HEK293T (cell line): ENCODE data around the gene RNF130.

Experiments
- ARNT ChIP-seq: fragments of 450-650 bp; IDR thresholded peaks from 2 replicates; pipeline ENCODE4 v1.6.1; 2017; ENCODE audit warnings: mild to moderate bottlenecking
- BHLHE40 ChIP-seq: fragments of 450-650 bp; IDR thresholded peaks from 2 replicates; pipeline ENCODE4 v1.6.1; 2016; ENCODE audit warnings: mild to moderate bottlenecking, moderate library complexity, borderline replicate concordance
- CTBP1 ChIP-seq: fragments of 450-650 bp; IDR thresholded peaks from 2 replicates; pipeline ENCODE4 v1.6.1; 2016; ENCODE audit warnings: borderline replicate concordance
- ELF4 ChIP-seq: fragments of 450-650 bp; IDR thresholded peaks from 2 replicates; pipeline ENCODE4 v1.6.1; 2017; ENCODE audit warnings: antibody characterized with exemption
- FOXA1 ChIP-seq: fragments of 450-650 bp; IDR thresholded peaks from 2 replicates; pipeline ENCODE4 v1.6.1; 2016; ENCODE audit warnings: mild to moderate bottlenecking
- FOXM1 ChIP-seq: fragments of 450-650 bp; IDR thresholded peaks from 2 replicates; pipeline ENCODE4 v1.6.1; 2017; ENCODE audit warnings: mild to moderate bottlenecking, borderline replicate concordance
- HDGF ChIP-seq: fragments of 450-650 bp; IDR thresholded peaks from 2 replicates; pipeline ENCODE4 v1.6.1; 2017; ENCODE audit warnings: antibody characterized with exemption, borderline replicate concordance
- LEF1 ChIP-seq: fragments of 450-650 bp; IDR thresholded peaks from 2 replicates; pipeline ENCODE4 v1.6.1; 2017; ENCODE audit warnings: mild to moderate bottlenecking, borderline replicate concordance
- NFRKB ChIP-seq: fragments of 450-650 bp; IDR thresholded peaks from 2 replicates; pipeline ENCODE4 v1.6.1; 2016; ENCODE audit warnings: mild to moderate bottlenecking, moderate library complexity
- PKNOX1 ChIP-seq: fragments of 450-650 bp; IDR thresholded peaks from 2 replicates; pipeline ENCODE4 v1.6.1; 2016
- SP1 ChIP-seq: fragments of 450-650 bp; IDR thresholded peaks from 2 replicates; pipeline ENCODE4 v1.6.1; 2017
- SUZ12 ChIP-seq: fragments of 450-650 bp; IDR thresholded peaks from 2 replicates; pipeline ENCODE4 v1.6.1; 2016; ENCODE audit warnings: mild to moderate bottlenecking
- TARDBP ChIP-seq: fragments of 450-650 bp; IDR thresholded peaks from 2 replicates; pipeline ENCODE4 v1.6.1; 2016

- TF ChIP-seq HDGF (no peak), FOXM1 (no peak), CTBP1 (no peak), FOXA1 (no peak), TARDBP (no peak), ELF4 (no peak), BHLHE40 (no peak), SUZ12 (no peak), SP1 (no peak), NFRKB (no peak), LEF1 (no peak), ARNT (no peak), PKNOX1 (no peak)
These were observed 95.8 kb downstream of the RNF130 start for GRCh38 chr5:179975713-179976134.
